Fibroblast of lung (primary cell): ENCODE measurements around the gene PRAMEF10.
"Not testable (repeated sequence)": the region's sequence is repeated elsewhere in the genome, so short reads cannot be mapped to it uniquely, and the experiment has no call there.

Experiments
- EZH2 ChIP-seq: IDR thresholded peaks from 2 replicates; pipeline ENCODE4 v1.5.1; 2012; ENCODE audit warnings: low read length, control low read depth, mild to moderate bottlenecking; ENCODE audit errors: missing control alignments
- TF ChIP-seq, protein P1 (sequence below), 2 donors: IDR thresholded peaks in 1 of 2; conservative IDR thresholded peaks in 1 of 2; 1 replicate in 1 of 2; 2 replicates in 1 of 2; pipeline ENCODE4 v1.5.1; 2011 to 2012; ENCODE audit warnings: low read length in 2 of 2, control low read depth in 1 of 2, inconsistent platforms in 1 of 2, low read depth in 1 of 2, mild to moderate bottlenecking in 1 of 2

DNA sequence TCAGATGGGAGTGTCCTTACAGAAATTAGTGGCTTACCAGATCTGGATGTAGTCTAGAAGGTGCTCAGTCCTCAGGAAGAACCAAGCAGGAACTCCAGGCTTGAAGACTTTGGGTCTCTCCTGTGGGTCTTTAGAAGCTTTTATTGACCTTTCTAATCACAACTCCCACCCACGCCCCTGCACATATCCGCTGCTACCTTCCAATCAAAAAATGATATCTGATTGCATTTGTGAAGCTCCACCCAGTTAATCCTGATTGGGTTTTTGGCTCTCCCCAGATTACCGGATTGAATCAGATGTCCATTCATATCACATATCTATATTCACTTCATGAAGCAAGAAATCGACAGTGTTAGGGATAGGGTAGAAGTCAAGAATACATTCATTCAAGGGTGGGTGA, 49.4 kb upstream of the PRAMEF10 start, which contains the start of gene PRAMEF6:
- TF ChIP-seq EZH2: not testable (repeated sequence)
- TF ChIP-seq, protein P1, sequence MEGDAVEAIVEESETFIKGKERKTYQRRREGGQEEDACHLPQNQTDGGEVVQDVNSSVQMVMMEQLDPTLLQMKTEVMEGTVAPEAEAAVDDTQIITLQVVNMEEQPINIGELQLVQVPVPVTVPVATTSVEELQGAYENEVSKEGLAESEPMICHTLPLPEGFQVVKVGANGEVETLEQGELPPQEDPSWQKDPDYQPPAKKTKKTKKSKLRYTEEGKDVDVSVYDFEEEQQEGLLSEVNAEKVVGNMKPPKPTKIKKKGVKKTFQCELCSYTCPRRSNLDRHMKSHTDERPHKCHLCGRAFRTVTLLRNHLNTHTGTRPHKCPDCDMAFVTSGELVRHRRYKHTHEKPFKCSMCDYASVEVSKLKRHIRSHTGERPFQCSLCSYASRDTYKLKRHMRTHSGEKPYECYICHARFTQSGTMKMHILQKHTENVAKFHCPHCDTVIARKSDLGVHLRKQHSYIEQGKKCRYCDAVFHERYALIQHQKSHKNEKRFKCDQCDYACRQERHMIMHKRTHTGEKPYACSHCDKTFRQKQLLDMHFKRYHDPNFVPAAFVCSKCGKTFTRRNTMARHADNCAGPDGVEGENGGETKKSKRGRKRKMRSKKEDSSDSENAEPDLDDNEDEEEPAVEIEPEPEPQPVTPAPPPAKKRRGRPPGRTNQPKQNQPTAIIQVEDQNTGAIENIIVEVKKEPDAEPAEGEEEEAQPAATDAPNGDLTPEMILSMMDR (conservative IDR thresholded peaks at IDR 0.05 in 1 of 2, IDR thresholded peaks at IDR 0.05 in 1 of 2; ENCODE audit: low read depth in 1 of 2, low read length in 2 of 2): not testable (repeated sequence)
